NCI-H345 treated with DMSO at 0.1 percent for 48 hours (cell line): ENCODE results near the gene NEMP1.

Source experiments
- DNase-seq: peaks from one replicate; lab custom pipeline; 2025; ENCODE audit not compliant: unreplicated experiment; lab: John Stamatoyannopoulos, UW

Gene NEMP1

DNA sequence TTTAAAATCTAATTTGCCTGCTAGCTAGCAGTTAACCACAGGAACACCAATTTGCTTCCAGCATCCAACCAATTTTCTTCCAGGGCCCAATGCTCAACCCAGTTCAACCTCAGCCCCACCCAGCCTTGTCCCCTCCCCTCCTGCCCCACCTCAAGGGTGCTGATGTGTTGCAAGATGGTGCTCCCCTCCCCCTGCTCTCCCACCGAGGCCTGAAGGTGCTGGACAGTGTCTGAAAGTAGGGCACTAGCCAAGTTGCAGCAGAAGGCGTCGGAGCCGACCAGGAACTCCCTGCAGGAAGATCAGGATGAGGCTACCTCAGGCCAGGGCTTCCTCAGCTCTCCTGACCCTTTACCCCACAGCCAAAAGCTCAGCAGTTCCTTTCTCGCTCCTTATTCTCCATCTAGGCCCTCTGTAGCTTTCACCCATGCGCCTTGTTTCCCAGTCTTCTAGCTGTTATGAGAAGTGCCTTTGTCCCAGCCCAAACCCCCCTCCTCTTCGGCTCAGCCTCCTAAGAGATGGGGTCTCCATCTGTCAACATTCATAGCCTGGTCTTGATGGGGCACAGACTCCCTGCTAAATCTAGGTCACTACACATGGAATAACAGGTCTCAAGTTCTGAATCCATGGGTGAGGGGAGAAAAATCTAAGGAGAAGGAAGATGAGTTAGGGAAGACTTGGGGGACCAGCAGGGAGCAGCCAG is 29.0 kb upstream of the NEMP1 start:
- no peak for DNase-seq

DNA sequence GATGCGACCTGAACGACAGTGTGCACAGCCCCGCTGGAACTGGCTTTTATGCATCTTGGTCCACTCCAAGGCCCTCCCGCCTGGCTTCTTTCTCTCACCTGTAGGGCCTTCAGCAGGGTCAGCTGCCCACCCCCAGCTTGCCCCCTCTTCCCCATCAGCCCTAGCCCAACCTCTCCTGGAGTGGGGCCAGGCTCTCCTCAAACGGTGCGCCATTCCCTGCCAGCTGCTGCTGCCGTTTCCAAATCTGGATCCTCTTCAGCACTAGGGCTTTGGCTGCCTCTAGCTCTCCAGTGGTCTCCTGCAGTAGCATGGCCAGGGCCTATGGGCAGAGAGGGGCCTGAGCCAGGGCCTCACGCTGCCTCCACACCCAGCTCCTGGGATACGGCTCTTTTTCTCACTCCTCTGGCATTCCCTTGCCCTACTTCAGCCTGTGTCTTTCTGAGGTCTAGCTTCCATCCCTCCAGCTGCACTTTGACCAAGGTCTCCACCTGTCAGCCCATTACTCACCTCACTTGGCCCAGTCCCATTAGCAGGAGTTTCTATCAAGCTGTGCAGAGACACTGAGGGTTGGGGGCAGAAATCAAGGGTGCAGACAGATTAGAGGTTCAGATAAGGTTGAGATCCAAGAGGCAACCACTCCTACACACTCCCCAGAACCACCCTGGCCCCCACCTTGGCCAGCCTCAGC is 27.6 kb upstream of the NEMP1 start:
- no peak for DNase-seq

DNA sequence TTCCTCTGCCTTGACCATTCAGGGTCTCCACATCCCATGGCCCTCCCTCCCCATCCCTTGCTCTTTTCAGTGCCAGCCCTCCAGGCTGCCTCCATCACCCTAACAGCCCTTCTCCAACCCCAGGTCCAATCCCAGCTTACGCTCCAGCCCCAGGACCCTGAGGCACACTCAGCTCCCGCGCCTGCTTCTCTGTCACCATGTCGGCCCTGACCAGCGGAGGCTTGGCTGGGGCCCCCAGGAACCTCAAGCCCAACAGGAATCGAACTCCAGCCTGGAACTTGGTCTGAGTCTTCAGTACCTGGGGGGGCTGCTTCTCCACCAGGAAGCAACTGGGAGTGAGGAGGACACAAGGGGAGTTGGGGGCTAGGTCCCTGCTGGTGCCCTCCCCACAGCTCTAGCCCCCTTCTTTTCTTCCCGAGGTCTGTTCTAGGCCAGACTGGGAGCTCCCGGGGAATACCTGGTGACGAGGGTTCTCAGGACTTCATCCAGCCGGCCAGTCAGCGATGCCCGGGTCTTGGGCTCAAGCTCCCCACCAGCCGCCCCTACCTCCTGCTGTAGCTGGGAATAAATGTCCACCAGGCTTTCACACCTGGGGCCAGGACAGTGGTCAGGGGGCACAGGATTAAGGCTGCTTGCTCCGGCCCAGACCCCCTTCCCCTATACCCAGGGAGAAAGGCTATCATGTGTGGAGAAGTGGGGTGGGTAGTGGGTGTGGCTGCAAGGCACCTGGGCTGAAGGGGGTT is 26.6 kb upstream of the NEMP1 start:
- no peak for DNase-seq

DNA sequence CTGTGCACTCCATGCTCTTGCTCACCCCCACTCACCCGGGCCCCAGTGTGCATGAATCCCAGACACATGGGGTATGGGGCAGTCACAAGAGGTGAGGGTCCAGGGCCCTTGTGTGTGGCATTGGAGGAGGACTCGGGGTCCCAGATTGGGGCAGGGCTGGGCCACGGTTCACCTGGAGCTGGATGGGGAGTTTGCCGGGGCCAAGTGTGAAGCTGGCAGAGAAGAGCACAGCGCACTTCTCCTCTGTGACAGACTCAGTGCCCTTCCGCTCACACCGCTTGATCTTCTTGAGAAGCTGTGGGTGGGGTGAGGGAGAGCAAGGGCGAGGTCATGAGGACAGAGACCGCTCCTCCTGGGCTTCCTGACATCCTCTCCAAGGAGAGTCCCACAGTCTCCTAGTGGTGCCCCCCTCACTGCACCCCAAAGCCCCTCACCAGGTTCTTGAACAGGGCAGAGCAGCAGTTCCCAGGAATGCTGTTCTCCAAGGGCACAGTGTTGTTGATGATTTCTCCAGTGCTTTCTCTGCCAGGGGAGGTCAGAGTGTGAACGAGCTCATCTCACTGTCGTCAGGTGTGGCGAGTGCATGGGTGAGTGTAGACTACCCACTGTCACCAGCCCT is 25.8 kb upstream of the NEMP1 start:
- no peak for DNase-seq

DNA sequence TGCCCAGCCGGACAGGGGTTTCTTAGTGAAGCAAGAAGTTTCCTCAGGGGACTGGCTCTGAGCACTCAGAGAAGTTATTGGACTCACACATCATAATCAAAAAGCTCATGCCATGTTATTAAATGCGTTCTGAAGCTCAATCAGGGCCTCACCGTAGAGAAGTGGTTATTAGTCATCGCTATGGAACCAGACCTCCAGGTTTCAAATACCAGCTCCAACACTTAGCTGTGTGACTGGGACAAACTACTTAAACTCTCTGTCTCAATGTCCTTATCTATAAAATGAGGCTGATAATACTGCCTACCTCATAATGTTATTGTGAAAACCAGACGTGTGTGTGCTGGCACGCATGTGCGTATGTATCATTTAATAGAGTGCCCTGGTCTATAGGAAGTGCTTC is 25.3 kb upstream of the NEMP1 start:
- DNase-seq = no peak

DNA sequence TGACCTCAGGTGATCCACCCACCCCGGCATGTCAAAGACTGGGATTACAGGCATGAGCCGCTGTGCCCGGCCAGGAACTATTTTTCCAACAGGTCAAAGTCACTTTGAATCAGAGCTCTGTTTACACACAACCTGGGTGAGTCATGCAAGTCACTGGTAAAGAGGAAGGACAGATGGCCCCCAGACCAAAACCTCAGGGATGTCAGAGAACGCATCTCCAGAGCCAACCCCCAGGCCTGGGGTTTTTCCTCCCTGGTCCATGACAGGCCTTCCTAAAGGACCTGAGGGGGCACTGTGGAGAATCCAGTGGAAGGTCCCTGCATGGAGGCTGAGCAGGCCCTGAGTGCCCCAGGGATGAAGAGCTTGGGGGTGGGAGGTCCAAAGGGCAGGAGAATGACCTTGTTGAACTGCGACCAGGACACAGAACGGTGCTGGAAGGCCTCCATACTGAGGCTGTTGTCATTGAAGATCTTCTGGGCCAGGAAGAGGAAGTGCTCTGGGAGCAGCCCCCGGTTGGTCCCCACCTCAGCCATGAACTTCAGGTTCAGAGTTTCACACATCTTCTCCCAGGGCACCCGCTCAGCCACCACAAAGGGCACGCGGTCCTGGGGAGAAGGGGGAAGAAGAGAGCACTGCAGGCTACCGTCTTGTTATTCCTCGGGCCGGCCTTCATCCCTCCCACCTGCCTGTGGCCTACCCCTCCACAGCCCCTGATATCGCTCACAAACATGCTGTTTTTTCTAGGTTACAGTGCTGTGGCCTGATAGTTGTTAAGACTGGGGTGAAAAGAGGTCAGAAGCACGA is 23.5 kb upstream of the NEMP1 start:
- DNase-seq = no peak

DNA sequence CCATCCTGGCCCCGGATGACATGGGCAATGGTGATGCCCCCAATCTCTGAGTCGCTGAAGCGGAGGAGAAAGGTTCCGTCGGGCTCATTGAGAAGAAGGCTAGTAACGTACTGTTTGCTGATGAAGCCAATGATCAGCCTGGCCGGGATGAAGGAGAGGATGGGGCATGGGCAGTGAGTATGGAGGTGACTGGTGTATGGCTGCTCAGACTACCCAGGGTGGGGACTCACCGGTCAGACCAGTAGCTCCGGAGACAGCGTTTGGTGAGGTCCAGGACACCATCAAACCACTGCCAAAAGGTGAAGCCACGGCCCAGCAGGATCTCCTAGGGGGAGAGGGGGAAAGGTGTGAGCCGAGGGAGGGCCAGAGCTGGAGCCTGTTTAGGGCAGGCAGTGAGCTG is 21.2 kb upstream of the NEMP1 start:
- DNase-seq = no peak

DNA sequence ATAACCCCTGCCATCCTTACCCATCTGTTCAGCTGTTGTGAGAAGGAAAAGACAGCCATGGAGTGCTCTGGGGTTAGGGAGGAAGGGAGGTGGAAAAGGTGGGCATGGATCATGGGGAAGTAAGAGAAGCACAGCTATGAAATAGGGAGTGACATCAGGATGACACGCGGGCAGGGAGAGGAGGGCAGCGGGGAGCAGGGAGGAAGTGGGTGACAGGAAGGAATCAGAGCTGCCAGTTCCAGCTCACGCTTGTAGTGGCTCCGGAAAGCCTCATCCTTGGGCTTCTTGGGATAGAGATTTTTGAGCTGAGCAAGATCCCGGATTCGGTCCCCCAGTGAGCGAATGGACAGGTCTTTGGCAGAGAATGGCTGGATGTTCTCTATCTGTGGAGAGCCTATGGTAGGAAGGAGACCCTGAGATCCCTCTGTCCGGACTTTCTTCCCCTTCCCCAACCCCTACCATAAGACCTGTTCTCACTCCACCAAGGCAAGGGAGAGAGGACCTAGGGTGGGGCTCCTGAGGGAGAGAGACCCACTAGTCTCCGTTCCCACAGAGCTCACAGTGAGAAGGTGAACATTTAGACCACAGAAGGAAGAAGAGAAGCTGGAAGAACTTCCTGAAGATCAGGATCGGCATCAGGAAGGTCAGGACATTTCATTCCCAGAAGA is 20.6 kb upstream of the NEMP1 start:
- DNase-seq = no peak

DNA sequence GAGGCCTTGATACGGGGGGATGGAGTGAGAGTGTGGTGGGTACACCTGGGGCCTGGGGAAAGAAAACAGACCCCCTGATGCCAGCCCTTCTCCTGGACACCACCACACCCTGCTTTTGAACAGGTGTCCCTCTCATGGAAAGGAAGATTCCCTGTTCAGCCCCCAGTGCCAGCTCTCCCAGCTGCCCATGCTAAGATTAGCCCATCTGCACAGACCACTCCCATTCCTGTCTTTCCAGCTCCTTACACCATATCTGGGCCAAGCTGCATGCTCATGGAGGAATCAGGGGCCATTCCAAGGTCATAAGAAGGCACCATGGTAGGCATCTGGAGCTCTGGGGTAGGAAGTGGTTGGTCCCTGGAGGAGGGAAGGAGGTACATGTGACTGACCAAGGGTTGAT is 20.0 kb upstream of the NEMP1 start:
- DNase-seq = no peak

GRCh38 chr12:57097554-57097835 is 18.9 kb upstream of the NEMP1 start:
- no peak for DNase-seq

- no peak for DNase-seq
Observed at GRCh38 chr12:57096748-57097553, 18.4 kb upstream of the NEMP1 start.

DNA sequence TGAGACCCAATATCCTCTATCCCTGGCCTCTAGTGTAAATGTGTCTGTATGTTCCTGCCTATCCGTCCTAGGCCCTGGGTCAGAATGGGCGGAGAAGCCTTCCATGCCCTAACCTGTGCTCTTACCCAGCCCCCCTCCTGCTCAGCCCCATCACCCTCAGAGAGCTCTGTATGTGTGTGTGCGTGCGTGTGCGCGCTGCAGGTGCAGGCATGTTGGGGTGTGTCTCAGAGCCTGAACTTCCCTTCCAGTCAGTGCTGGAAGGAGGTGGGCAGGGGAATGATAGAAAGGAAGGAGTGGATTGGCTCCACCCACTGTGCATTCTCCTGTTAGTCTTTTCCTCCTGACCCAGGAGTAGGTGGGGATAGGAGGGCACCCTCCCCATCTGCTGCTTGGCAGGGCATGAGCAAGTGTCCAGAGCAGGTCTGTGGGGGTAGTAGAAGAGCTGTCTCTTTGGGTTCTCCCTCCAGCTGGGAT is 17.5 kb upstream of the NEMP1 start:
- no peak for DNase-seq

DNA sequence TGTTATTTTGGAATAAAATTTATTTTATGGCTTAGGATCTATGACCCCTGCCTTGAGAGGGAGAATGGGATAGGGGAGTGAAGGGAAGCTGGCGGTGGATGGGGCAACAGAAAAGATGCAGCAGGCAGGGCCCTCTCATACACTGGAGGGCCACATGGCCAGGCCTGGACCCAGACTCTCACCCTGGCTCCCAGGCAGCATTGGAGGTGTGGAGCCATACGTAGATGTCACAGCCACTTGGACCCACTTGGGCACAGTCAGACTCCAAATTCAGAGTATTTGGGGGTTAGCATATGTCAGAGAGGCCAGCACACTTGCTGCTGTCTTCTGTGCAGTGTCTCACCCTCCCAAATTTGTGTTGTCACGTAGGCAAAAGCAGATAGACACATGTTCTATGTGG is 16.8 kb upstream of the NEMP1 start:
- no peak for DNase-seq

- DNase-seq = no peak
Observed at GRCh38 chr12:57094208-57095160, 15.9 kb upstream of the NEMP1 start.

GRCh38 chr12:57093415-57094207 is 15.0 kb upstream of the NEMP1 start:
- DNase-seq = no peak

- no peak for DNase-seq
Observed at GRCh38 chr12:57092876-57093414, 14.4 kb upstream of the NEMP1 start.

DNA sequence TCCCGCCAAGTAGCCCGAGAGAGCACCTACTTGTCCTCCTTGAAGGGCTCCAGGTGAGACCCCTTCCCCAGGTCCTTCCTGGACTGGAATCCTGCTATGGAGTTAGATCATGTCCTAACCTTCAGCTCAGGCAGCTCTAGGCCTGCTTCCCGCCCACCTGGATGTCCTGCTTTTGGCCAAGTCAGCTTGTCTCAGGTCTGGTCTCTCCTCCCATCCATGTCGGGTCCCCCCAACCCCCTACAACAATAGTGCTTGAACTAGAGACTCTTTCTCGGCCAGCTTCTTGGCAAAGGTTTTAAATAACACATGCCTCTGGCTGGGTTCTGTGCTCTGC is 13.9 kb upstream of the NEMP1 start:
- no peak for DNase-seq
